NT2/D1 (cell line): Measurements from ENCODE around the gene TGFBR3.

Experiments used
- DNase-seq: peaks from one replicate; pipeline ENCODE4 v3.0.0-alpha.2; 2011; ENCODE audit warnings: low read depth, low spot score
- H3K27me3 ChIP-seq: 2 replicates; pipeline ENCODE4 v1.6.0; 2011; ENCODE audit warnings: mild to moderate bottlenecking; ENCODE audit not compliant: insufficient read length, insufficient read depth
- H3K36me3 ChIP-seq: 2 replicates; pipeline ENCODE4 v1.6.1; 2011; ENCODE audit warnings: mild to moderate bottlenecking, low read length, mixed read lengths; ENCODE audit not compliant: insufficient read depth, insufficient read length
- H3K4me1 ChIP-seq: 2 replicates; pipeline ENCODE4 v1.5.1; 2011; ENCODE audit not compliant: insufficient read depth, insufficient read length
- H3K4me3 ChIP-seq: 2 replicates; pipeline ENCODE4 v1.5.1; 2011; ENCODE audit warnings: low read depth; ENCODE audit not compliant: insufficient read length
- H3K9ac ChIP-seq: 2 replicates; pipeline ENCODE4 v1.6.0; 2011; ENCODE audit warnings: low read depth; ENCODE audit not compliant: insufficient read length
- H3K9me3 ChIP-seq: 2 replicates; pipeline ENCODE4 v1.5.1; 2011; ENCODE audit warnings: mild to moderate bottlenecking, low read length; ENCODE audit not compliant: insufficient read depth
- SUZ12 ChIP-seq: IDR thresholded peaks from 2 replicates; pipeline ENCODE4 v1.6.1; 2011; ENCODE audit not compliant: insufficient read length, insufficient read depth; ENCODE audit errors: extremely low read depth
- YY1 ChIP-seq: IDR thresholded peaks from 2 replicates; pipeline ENCODE4 v1.6.1; 2011; ENCODE audit not compliant: insufficient read length, insufficient read depth
- ZNF274 ChIP-seq: IDR thresholded peaks from 2 replicates; pipeline ENCODE4 v1.6.1; 2011; ENCODE audit warnings: mild to moderate bottlenecking, low read depth, low read length

Gene TGFBR3

GRCh38 chr1:91798241-91798648 is 87.7 kb downstream of the TGFBR3 start:
- H3K4me1 ChIP-seq, result peaks cover 2% of the 10 kb centered on the region
- TF ChIP-seq ZNF274 (no peak), SUZ12 (no peak), YY1 (no peak)
- no peak for DNase-seq
- no peak overlapping the region for H3K9ac ChIP-seq
- H3K9me3 ChIP-seq, result no peaks in the 10 kb centered on the region
- H3K4me3 ChIP-seq, result no peak overlapping the region
- H3K36me3 ChIP-seq, result no peaks in the 10 kb centered on the region
- H3K27me3 ChIP-seq, result no peaks in the 10 kb centered on the region

- H3K9ac ChIP-seq, result no peak overlapping the region
- no peak for DNase-seq
- no peaks in the 10 kb centered on the region for H3K36me3 ChIP-seq
- TF ChIP-seq YY1 (no peak), ZNF274 (no peak), SUZ12 (no peak)
- no peak overlapping the region for H3K4me3 ChIP-seq
- H3K4me1 ChIP-seq, result peaks cover 2% of the 10 kb centered on the region
- H3K9me3 ChIP-seq, result no peaks in the 10 kb centered on the region
- no peaks in the 10 kb centered on the region for H3K27me3 ChIP-seq
Measured at GRCh38 chr1:91797164-91797563, 88.8 kb downstream of the TGFBR3 start.

- H3K4me3 ChIP-seq, result no peak overlapping the region
- no peaks in the 10 kb centered on the region for H3K27me3 ChIP-seq
- DNase-seq, result no peak
- H3K36me3 ChIP-seq, result no peaks in the 10 kb centered on the region
- TF ChIP-seq SUZ12 (no peak), YY1 (no peak), ZNF274 (no peak)
- peaks cover 2% of the 10 kb centered on the region for H3K4me1 ChIP-seq
- no peak overlapping the region for H3K9ac ChIP-seq
- no peaks in the 10 kb centered on the region for H3K9me3 ChIP-seq
Measured at GRCh38 chr1:91796390-91796654, 89.6 kb downstream of the TGFBR3 start.

- Histone ChIP-seq H3K9me3 (no peaks in the 10 kb centered on the region), H3K36me3 (no peaks in the 10 kb centered on the region), H3K4me3 (no peak overlapping the region), H3K9ac (no peak overlapping the region), H3K4me1 (peaks cover 2% of the 10 kb centered on the region), H3K27me3 (no peaks in the 10 kb centered on the region)
- no peak for DNase-seq
- TF ChIP-seq SUZ12, result no peak
- TF ChIP-seq ZNF274, result no peak
- TF ChIP-seq YY1, result no peak
Measured at GRCh38 chr1:91795591-91796389, 90.2 kb downstream of the TGFBR3 start.

- Histone ChIP-seq H3K27me3 (no peaks in the 10 kb centered on the region), H3K9me3 (no peaks in the 10 kb centered on the region), H3K36me3 (no peaks in the 10 kb centered on the region), H3K4me1 (peaks cover 2% of the 10 kb centered on the region), H3K9ac (no peak overlapping the region), H3K4me3 (no peak overlapping the region)
- TF ChIP-seq ZNF274, result no peak
- no peak for TF ChIP-seq YY1
- TF ChIP-seq SUZ12, result no peak
- no peak for DNase-seq
Measured at GRCh38 chr1:91793877-91794276, 92.1 kb downstream of the TGFBR3 start.

- Histone ChIP-seq H3K36me3 (no peaks in the 10 kb centered on the region), H3K4me3 (no peak overlapping the region), H3K9me3 (no peaks in the 10 kb centered on the region), H3K27me3 (no peaks in the 10 kb centered on the region), H3K4me1 (peaks cover under 1% of the 10 kb centered on the region), H3K9ac (no peak overlapping the region)
- TF ChIP-seq SUZ12 (no peak), YY1 (no peak), ZNF274 (no peak)
- DNase-seq, result no peak
Measured at GRCh38 chr1:91793189-91793588, 92.8 kb downstream of the TGFBR3 start.

- no peaks in the 10 kb centered on the region for H3K27me3 ChIP-seq
- no peak for DNase-seq
- no peak for TF ChIP-seq YY1
- no peak overlapping the region for H3K9ac ChIP-seq
- H3K4me1 ChIP-seq, result no peaks in the 10 kb centered on the region
- H3K9me3 ChIP-seq, result no peaks in the 10 kb centered on the region
- no peak overlapping the region for H3K4me3 ChIP-seq
- no peaks in the 10 kb centered on the region for H3K36me3 ChIP-seq
Measured at GRCh38 chr1:91792489-91793071, 93.4 kb downstream of the TGFBR3 start.
